HCT116 (cell line): ENCODE results near the gene PCBP1.
"Not testable (repeated sequence)": the region's sequence is repeated elsewhere in the genome, so short reads cannot be mapped to it uniquely, and the experiment has no call there.

Experiments
- EGR1 ChIP-seq: IDR thresholded peaks from 2 replicates; pipeline ENCODE4 v1.6.1; 2012; ENCODE audit warnings: low read depth
- EZH2 ChIP-seq: fragments of 200-600 bp; sonication (generic); IDR thresholded peaks from 2 replicates; pipeline ENCODE4 v1.6.1; 2017; ENCODE audit warnings: antibody characterized with exemption, mixed run types
- POLR2A ChIP-seq: IDR thresholded peaks from 2 replicates; pipeline ENCODE4 v1.7.0; 2011; ENCODE audit warnings: borderline replicate concordance; ENCODE audit not compliant: insufficient read depth, insufficient read length; ENCODE audit errors: extremely low read depth
- SP1 ChIP-seq: IDR thresholded peaks from 2 replicates; pipeline ENCODE4 v1.6.1; 2012; ENCODE audit warnings: low read depth
- SRF ChIP-seq: IDR thresholded peaks from 2 replicates; pipeline ENCODE4 v1.6.1; 2012; ENCODE audit warnings: low read depth
- TCF7L2 ChIP-seq: IDR thresholded peaks from 2 replicates; pipeline ENCODE4 v1.7.0; 2011; ENCODE audit warnings: borderline replicate concordance, inconsistent platforms; ENCODE audit not compliant: insufficient read depth, insufficient read length; ENCODE audit errors: extremely low read depth
- YY1 ChIP-seq: IDR thresholded peaks from 2 replicates; pipeline ENCODE4 v1.6.1; 2011; ENCODE audit warnings: low read length, low read depth, moderate library complexity, mild to moderate bottlenecking; ENCODE audit not compliant: insufficient replicate concordance; ENCODE audit errors: extremely low read depth
- ZNF274 ChIP-seq: fragments of 200-500 bp; sonication (Bioruptor generic); IDR thresholded peaks from 2 replicates; pipeline ENCODE4 v1.6.1; 2014; ENCODE audit warnings: mild to moderate bottlenecking, low read depth, low read length, inconsistent platforms
- TF ChIP-seq, protein P1 (sequence below), 3 experiments: fragments of 200-600 bp in 1 of 3; sonication (generic) in 1 of 3; IDR thresholded peaks in 2 of 3; conservative IDR thresholded peaks in 1 of 3; 2 replicates each; pipeline ENCODE4 v1.5.1; 2012 to 2017; ENCODE audit warnings: low read depth in 2 of 3, low read length in 2 of 3, antibody characterized with exemption in 1 of 3, borderline replicate concordance in 1 of 3, control low read depth in 1 of 3, mild to moderate bottlenecking in 1 of 3, mixed read lengths in 1 of 3, mixed run types in 1 of 3, moderate library complexity in 1 of 3; ENCODE audit not compliant: insufficient read depth in 1 of 3
- TF ChIP-seq, protein P2 (sequence below): IDR thresholded peaks from 2 replicates; pipeline ENCODE4 v1.6.1; 2011; ENCODE audit warnings: mild to moderate bottlenecking, low read length, moderate library complexity; ENCODE audit not compliant: insufficient replicate concordance; ENCODE audit errors: extremely low read depth

DNA sequence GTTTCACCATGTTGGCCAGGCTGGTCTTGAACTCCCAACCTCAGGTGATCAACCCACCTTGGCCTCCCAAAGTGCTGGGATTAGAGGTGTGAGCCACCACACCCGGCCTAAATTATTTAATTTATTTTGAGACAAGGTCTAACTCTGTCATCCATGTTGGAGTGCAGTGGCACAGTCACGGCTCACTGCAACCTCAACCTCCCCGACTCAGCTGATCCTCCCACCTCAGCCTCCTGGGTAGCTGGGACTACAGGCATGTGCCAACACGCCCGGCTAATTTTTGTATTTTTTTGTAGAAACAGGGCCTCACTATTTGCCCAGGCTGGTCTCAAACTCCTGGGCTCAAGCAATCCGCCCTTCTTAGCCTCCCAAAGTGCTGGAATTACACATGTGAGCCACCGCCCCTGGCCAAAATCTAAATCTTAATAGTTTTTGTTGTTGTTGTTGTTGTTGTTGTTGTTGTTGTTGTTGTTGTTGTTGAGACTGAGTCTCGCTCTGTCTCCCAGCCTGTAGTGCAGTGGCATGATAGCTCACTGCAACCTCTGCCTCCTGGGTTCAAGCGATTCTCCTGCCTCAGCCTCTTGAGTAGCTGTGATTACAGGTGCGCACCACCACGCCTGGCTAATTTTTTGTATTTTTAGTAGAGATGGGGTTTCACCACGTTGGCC lies 5.4 kb downstream of the PCBP1 start:
- TF ChIP-seq, protein P1, sequence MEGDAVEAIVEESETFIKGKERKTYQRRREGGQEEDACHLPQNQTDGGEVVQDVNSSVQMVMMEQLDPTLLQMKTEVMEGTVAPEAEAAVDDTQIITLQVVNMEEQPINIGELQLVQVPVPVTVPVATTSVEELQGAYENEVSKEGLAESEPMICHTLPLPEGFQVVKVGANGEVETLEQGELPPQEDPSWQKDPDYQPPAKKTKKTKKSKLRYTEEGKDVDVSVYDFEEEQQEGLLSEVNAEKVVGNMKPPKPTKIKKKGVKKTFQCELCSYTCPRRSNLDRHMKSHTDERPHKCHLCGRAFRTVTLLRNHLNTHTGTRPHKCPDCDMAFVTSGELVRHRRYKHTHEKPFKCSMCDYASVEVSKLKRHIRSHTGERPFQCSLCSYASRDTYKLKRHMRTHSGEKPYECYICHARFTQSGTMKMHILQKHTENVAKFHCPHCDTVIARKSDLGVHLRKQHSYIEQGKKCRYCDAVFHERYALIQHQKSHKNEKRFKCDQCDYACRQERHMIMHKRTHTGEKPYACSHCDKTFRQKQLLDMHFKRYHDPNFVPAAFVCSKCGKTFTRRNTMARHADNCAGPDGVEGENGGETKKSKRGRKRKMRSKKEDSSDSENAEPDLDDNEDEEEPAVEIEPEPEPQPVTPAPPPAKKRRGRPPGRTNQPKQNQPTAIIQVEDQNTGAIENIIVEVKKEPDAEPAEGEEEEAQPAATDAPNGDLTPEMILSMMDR (IDR thresholded peaks at IDR 0.05 in 2 of 3, conservative IDR thresholded peaks at IDR 0.05 in 1 of 3; ENCODE audit: borderline replicate concordance in 1 of 3, insufficient read depth in 1 of 3, low read depth in 2 of 3, low read length in 2 of 3) = not testable (repeated sequence)
- not testable (repeated sequence) for TF ChIP-seq TCF7L2, EZH2, YY1, ZNF274, POLR2A, SRF, EGR1, SP1
- TF ChIP-seq, protein P2, sequence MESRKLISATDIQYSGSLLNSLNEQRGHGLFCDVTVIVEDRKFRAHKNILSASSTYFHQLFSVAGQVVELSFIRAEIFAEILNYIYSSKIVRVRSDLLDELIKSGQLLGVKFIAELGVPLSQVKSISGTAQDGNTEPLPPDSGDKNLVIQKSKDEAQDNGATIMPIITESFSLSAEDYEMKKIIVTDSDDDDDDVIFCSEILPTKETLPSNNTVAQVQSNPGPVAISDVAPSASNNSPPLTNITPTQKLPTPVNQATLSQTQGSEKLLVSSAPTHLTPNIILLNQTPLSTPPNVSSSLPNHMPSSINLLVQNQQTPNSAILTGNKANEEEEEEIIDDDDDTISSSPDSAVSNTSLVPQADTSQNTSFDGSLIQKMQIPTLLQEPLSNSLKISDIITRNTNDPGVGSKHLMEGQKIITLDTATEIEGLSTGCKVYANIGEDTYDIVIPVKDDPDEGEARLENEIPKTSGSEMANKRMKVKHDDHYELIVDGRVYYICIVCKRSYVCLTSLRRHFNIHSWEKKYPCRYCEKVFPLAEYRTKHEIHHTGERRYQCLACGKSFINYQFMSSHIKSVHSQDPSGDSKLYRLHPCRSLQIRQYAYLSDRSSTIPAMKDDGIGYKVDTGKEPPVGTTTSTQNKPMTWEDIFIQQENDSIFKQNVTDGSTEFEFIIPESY = not testable (repeated sequence)
